Activated naive CD8-positive, alpha-beta T cell (primary cell): ENCODE measurements around the gene UQCR11.

Experiments
- H3K27ac Mint-ChIP-seq: one replicate; pipeline ENCODE4 v1.8.0; 2021; ENCODE audit warnings: mixed read lengths
- H3K27me3 Mint-ChIP-seq: one replicate; pipeline ENCODE4 v1.8.0; 2021; ENCODE audit warnings: mixed read lengths
- H3K36me3 Mint-ChIP-seq: one replicate; pipeline ENCODE4 v1.8.0; 2021; ENCODE audit warnings: mixed read lengths
- H3K4me1 Mint-ChIP-seq: one replicate; pipeline ENCODE4 v1.8.0; 2021; ENCODE audit warnings: low read depth, mixed read lengths
- H3K4me3 Mint-ChIP-seq: one replicate; pipeline ENCODE4 v1.8.0; 2021; ENCODE audit warnings: mild to moderate bottlenecking, mixed read lengths
- H3K9me3 Mint-ChIP-seq: one replicate; pipeline ENCODE4 v1.8.0; 2021; ENCODE audit warnings: low read depth, mixed read lengths

Gene UQCR11

DNA sequence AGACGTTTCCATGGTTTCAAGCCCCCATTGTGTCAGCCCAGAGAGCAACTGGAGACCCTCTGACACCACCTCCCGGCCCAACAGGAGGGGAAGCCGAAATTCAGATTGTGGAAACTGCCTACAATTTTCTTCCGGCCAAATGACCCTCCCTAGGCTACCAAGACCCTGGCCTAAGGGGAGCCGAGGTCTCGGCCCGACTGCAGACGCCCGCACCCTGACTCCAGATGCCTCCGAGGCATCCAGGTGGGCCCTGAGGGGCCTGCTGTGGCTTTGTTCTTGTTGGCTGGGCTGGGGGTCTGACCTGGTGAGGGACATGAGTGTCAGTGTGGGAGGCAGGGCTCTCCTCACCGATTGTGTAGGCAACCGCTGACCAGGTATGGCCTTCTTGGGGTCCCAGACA, 46.7 kb downstream of the UQCR11 start:
- Mint-ChIP-seq H3K27me3 (no peaks in the 10 kb centered on the region), H3K36me3 (no peaks in the 10 kb centered on the region), H3K4me3 (no peak overlapping the region), H3K27ac (no peak overlapping the region), H3K4me1 (no peaks in the 10 kb centered on the region), H3K9me3 (no peaks in the 10 kb centered on the region)

DNA sequence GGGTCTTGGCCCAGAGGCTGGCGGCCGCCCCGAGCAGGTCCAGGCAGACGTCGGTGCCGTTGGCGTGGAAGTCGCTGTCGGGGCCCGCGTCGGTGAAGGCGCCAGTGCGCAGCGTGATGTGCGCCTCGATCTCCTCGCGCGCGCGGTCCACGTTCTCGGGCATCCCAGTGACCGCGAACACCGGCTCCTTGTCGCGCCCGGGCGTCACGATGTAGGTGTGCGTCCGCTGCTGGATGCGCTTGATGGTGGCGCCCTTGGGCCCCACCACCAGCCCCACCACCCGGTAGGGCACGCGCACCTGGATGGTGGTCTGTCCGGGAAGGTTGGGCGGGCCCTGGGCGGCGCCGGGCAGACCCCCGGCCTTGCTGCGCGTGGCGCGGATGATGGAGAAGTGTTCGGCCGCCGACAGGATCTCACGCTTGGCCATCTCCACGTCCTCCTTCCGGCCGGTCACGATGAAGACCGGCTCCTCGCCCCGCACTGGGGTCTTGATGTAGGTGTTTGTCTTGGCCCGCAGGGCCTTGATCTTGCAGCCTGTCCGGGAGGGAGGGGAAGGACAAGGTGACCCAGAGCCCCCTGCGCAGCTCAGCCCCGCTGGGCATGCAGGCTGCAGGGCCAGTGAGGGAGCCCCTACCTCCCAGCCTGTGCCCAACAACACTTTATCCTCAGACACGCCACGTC, 48.7 kb downstream of the UQCR11 start:
- H3K36me3 Mint-ChIP-seq = no peaks in the 10 kb centered on the region
- no peak overlapping the region for H3K27ac Mint-ChIP-seq
- H3K9me3 Mint-ChIP-seq = no peaks in the 10 kb centered on the region
- H3K4me1 Mint-ChIP-seq = no peaks in the 10 kb centered on the region
- H3K4me3 Mint-ChIP-seq = no peak overlapping the region
- H3K27me3 Mint-ChIP-seq = peaks cover 4% of the 10 kb centered on the region

- H3K9me3 Mint-ChIP-seq = no peaks in the 10 kb centered on the region
- no peaks in the 10 kb centered on the region for H3K4me1 Mint-ChIP-seq
- no peaks in the 10 kb centered on the region for H3K36me3 Mint-ChIP-seq
- no peak overlapping the region for H3K4me3 Mint-ChIP-seq
- no peak overlapping the region for H3K27ac Mint-ChIP-seq
- peaks cover 5% of the 10 kb centered on the region for H3K27me3 Mint-ChIP-seq
These were observed 49.5 kb downstream of the UQCR11 start for GRCh38 chr19:1555487-1556389.

DNA sequence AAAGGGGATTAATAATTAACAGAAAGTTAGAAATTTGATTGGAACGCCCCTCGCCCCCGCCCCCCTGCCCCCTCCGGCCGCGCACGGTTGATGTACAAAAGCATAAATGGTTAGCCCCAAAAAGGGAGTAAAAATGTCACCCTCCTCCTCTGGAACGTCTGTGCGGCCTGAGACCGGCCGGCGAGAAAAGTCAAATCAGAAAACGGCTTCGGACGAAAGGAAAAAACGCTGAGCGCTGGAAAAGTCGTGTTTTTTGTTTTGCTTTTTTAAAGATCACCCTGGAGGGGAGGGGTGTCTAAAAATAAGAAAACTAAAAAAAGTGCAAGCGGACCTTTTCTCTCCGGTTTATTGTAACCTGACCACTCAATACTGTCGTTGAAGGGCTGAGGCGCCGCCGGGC, 50.3 kb downstream of the UQCR11 start:
- Mint-ChIP-seq H3K4me1 (no peaks in the 10 kb centered on the region), H3K36me3 (no peaks in the 10 kb centered on the region), H3K4me3 (no peak overlapping the region), H3K27me3 (peaks cover 5% of the 10 kb centered on the region), H3K9me3 (no peaks in the 10 kb centered on the region), H3K27ac (no peak overlapping the region)

GRCh38 chr19:1553415-1553814, 51.8 kb downstream of the UQCR11 start:
- no peaks in the 10 kb centered on the region for H3K4me1 Mint-ChIP-seq
- H3K9me3 Mint-ChIP-seq = no peaks in the 10 kb centered on the region
- no peak overlapping the region for H3K27ac Mint-ChIP-seq
- no peak overlapping the region for H3K4me3 Mint-ChIP-seq
- H3K36me3 Mint-ChIP-seq = no peaks in the 10 kb centered on the region
- peaks cover 7% of the 10 kb centered on the region for H3K27me3 Mint-ChIP-seq

- Mint-ChIP-seq H3K27ac (no peak overlapping the region), H3K27me3 (peaks cover 7% of the 10 kb centered on the region), H3K4me1 (no peaks in the 10 kb centered on the region), H3K4me3 (no peak overlapping the region), H3K36me3 (no peaks in the 10 kb centered on the region), H3K9me3 (no peaks in the 10 kb centered on the region)
These were observed 53.9 kb downstream of the UQCR11 start for GRCh38 chr19:1551068-1552040.

- H3K4me3 Mint-ChIP-seq = no peak overlapping the region
- H3K9me3 Mint-ChIP-seq = no peaks in the 10 kb centered on the region
- peaks cover 7% of the 10 kb centered on the region for H3K27me3 Mint-ChIP-seq
- H3K36me3 Mint-ChIP-seq = no peaks in the 10 kb centered on the region
- no peak overlapping the region for H3K27ac Mint-ChIP-seq
- H3K4me1 Mint-ChIP-seq = peaks cover 1% of the 10 kb centered on the region
These were observed 55.8 kb downstream of the UQCR11 start for GRCh38 chr19:1549332-1549945.
